Mucosa of gallbladder (tissue), 1 donor: Measurements from ENCODE around the gene SFXN3. TPM values are rescaled to one million over a fixed set of nuclear protein-coding genes. Genes with fewer than 3 reads are reported as not detected.

ENCODE experiments used
- DNase-seq: peaks from one replicate; pipeline ENCODE4 v3.0.0-alpha.2; 2020; ENCODE audit warnings: low spot score
- total RNA-seq: library from RNA; stranded (reverse); gene quantifications from one replicate; pipeline ENCODE4 v1.2.1, GENCODE V29; 2021
- donor health status: DM: no; HTN: no; CAD: no.

Gene SFXN3
- total RNA-seq, 1 donor from 2014 or later: 75.9 TPM

- DNase-seq: no peak
Measured at GRCh38 chr10:101000127-101000914, 30.7 kb upstream of the SFXN3 start.

GRCh38 chr10:101000915-101001658, 29.9 kb upstream of the SFXN3 start:
- peak; percentile 83 for DNase-seq

GRCh38 chr10:101001659-101002035, 29.4 kb upstream of the SFXN3 start:
- no peak for DNase-seq

GRCh38 chr10:101002456-101002855, 28.6 kb upstream of the SFXN3 start:
- no peak for DNase-seq

- no peak for DNase-seq
Measured at GRCh38 chr10:101003639-101004206, 27.3 kb upstream of the SFXN3 start.

GRCh38 chr10:101005361-101005760, 25.7 kb upstream of the SFXN3 start:
- no peak for DNase-seq

GRCh38 chr10:101005869-101006567, 25.0 kb upstream of the SFXN3 start:
- no peak for DNase-seq

GRCh38 chr10:101006593-101007098, 24.4 kb upstream of the SFXN3 start:
- DNase-seq: no peak

- DNase-seq: no peak
Measured at GRCh38 chr10:101007099-101007711, 23.8 kb upstream of the SFXN3 start.

- no peak for DNase-seq
Measured at GRCh38 chr10:101007915-101008822, 22.9 kb upstream of the SFXN3 start.

GRCh38 chr10:101008823-101009423, 22.1 kb upstream of the SFXN3 start:
- DNase-seq: no peak

GRCh38 chr10:101010329-101010728, 20.7 kb upstream of the SFXN3 start:
- no peak for DNase-seq

- no peak for DNase-seq
Measured at GRCh38 chr10:101011517-101012423, 19.3 kb upstream of the SFXN3 start.

- peak; percentile 93 for DNase-seq
Measured at GRCh38 chr10:101012525-101013364, 18.3 kb upstream of the SFXN3 start.

GRCh38 chr10:101013365-101013825, 17.6 kb upstream of the SFXN3 start:
- no peak for DNase-seq

- peak; percentile 87 for DNase-seq
Measured at GRCh38 chr10:101014230-101014884, 16.7 kb upstream of the SFXN3 start.

GRCh38 chr10:101014966-101015581, 16.0 kb upstream of the SFXN3 start:
- no peak for DNase-seq
